T-helper 2 cell treated with Interferon-gamma antibody and Interleukin-4, amounts not matched to agents 100 ng/mL and 5 ng/mL, for 36 hours (primary cell): ENCODE measurements around the gene MSRB1. TPM values are rescaled to one million over a fixed set of nuclear protein-coding genes. Genes with fewer than 3 reads are reported as not detected.
"Not testable (repeated sequence)": the region's sequence is repeated elsewhere in the genome, so short reads cannot be mapped to it uniquely, and the experiment has no call there.

Experiments
- intact Hi-C: fragments of 100-400 bp; cut with micrococcal nuclease; formaldehyde crosslinking; loops from one replicate; pipeline ENCODE4 v1.15.1; 2023
- total RNA-seq: library from RNA; stranded (reverse); gene quantifications from 2 replicates; pipeline ENCODE4 v1.2.3, GENCODE V29; 2022

The MSRB1 gene
- total RNA-seq, 1 donor from 2014 or later = 14.0 TPM

DNA sequence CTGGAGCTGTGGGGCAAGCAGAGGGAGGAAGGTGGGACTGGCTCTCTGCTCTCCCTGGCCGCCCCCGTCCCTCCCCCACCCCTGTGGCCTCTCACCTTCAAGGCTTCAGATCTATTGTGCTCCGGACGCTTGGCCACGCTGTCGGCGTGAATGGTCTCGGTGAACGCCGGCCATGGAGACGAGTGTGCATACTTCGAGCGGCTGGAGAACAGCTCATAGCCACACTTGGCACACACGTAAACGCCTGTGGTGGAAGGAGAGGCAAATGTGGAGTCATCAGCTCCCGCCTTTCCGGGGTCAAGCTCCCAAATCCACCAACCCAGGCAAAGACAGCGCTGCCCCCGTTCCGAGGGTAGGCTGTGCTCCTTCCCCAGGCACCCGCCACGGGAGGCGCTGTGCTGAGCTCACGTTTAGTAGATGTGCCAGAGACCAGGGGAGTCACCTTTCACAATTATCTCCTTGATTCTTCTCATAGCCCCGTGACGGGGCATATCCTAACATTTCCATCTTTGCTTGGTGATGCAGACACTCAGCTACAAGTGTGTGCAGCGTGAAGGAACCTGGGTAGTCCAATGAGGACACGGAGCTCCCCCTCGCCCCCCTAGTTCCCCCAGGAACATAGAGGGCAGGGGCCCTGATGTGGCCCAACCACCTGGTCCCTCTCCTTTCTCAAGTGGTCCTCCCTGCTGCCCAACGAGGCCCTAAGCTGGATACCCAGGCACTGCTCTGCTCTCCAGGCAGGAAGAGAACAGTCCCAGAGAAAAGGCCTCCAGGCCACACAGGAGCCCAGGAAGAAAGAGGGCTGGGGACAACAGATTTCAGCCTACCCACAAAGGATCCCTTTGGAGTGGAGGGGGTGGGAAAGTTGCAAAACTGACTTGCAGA lies 1.6 kb downstream of the MSRB1 start:
- intact Hi-C loops = loop anchor here (2.0 kb wide), 1 partner anchor 23 kb away; the partner anchor contains the start of gene RPS2

DNA sequence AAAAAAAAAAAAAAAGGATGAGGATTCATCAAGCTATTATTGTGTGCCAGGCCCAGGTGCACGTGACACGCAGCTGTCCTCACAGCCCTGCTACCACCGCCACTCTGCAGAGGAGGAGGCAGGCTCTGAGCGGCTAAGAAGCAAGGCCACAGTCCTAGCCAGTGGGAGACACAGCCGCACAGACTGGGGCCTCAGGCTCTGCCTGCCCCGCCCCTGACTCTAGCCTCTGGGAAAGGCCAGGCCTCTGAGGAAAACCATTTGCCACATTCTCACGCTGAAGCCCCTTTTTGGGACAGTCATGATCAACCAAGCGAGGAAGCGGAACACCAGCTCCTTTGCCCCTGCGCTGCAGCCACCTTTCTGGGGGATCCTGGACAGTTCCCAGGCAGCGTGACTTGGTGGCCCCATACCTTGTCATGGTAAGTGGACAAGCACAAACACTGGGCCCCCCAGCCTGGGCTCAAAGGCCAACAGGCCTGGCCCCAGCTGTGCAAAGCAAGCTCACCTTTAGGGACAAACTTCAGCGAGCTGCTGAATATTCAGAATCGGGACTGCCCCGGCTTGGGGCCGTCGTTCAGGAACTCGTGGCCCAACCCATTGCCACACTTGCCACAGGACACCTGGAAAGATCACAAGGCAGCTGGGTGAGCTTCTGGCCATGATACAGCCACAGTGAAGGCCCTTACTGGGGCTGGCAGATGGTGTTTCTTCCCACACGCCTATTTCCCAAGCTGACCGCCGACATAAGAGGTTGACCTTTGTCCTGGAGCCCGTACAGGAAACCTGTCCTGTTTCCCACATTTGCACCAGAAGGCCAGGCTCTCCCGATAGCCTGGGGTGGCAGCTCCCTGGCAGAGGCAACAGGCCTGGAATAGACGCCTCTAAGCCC lies 2.5 kb downstream of the MSRB1 start:
- intact Hi-C loops = no loop called here

DNA sequence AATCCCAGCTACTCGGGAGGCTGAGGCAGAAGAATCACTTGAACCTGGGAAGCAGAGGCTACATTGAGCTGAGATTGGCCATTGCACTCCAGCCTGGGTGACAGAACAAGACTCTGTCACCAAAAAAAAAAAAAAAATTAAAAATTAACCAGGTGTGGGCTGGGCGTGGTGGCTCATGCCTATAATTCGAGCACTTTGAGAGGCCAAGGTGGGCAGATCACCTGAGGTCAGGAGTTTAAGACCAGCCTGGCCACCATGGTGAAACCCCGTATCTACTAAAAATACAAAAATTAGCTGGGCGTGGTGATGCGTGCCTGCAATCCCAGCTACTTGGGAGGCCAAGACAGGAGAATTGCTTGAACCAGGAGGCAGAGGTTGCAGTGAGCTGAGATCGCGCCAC lies 3.2 kb downstream of the MSRB1 start:
- intact Hi-C loops = not testable (repeated sequence)

DNA sequence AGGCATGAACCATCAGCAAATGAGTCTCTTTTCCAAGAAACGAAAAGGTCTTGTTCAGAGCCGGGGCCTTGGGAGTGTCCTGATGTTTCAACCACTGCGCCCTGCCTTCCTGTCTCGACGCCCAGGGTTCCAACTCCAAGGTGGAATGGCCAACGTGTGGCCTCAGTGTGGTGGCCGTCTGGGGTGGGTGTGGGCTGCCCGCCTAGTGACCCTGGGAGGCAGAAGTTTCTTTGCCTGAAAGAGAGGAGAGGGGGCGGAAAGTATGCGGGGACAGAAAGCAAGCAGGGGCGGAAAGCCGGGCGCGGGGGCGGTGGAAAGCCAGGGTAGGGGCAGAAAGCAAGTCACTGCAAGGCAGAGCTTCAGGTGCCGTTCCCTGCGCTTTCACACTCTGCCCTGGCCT lies 4.1 kb downstream of the MSRB1 start:
- intact Hi-C loops = no loop called here

DNA sequence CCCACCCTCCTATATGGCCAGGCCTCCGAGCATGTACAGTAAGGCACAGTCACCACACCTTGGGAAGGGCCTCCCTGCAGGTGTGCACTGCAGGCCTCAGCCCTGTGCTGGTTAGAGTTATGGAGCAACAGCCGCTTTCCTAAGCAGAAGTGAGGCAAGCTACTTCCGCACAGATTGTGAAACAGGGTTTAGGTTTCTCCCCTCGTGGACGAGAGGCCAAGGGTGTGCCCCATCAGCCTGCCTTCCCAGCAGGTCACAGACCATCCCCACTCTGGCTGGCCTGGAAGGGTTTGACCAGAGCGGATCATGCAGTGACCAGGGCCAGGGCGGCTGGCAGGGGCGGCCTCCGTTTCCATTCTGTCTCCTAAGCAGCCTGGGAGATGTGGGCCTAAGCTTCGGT lies 4.7 kb downstream of the MSRB1 start:
- intact Hi-C loops = no loop called here

DNA sequence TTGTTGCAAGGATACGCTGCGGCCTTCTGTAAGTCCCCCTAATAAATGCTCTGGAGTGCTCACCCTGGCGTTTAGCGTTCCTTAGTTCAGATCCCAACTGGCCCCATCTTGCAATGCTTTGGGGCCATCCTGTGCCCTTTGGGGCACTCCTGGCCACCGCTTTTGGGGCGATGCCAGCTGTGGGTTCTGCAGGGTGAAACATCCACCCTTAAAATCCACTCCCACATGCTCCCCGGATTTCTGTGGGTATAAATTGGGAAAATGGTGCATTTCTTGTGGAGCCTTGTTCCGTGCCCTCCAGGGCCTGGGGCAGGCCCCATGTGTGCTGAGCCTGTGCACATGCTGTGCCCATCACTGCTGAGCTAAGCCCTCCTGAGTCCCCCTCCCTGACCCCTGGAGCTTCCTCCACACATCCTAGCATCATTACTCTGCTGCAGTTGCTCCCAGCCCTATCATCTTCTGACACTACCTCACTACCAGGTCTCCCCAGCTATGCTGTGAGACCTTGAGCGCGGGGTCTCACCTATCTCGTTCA lies 6.0 kb downstream of the MSRB1 start:
- intact Hi-C loops = no loop called here

DNA sequence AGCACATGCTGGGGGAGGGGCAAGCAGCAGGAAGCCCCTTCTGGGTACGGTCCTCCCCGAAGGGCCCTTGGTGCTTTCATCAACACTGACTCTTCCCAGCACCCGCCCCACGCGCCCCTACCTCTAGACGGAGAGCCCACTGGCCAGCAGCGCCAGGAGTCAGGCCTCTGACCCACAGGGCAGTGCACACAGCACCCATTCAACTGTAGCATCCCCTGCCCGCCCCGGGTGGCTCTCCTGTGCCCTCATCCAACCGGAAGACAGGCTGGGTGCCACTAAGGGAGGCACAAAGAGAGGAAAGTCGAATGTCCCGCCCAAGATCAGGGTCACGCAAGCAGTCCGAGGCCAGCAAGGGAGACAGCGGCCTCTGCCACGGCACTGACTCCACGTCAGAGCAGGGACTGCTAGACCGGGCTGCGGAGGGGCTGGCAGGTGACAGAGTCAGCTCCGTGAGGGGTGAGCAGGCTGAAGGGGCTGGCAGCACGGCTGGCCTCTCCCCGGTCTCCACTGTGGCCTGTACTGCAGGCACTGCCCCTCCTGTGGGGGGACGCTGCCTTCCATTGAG lies 9.8 kb downstream of the MSRB1 start:
- intact Hi-C loops = no loop called here

DNA sequence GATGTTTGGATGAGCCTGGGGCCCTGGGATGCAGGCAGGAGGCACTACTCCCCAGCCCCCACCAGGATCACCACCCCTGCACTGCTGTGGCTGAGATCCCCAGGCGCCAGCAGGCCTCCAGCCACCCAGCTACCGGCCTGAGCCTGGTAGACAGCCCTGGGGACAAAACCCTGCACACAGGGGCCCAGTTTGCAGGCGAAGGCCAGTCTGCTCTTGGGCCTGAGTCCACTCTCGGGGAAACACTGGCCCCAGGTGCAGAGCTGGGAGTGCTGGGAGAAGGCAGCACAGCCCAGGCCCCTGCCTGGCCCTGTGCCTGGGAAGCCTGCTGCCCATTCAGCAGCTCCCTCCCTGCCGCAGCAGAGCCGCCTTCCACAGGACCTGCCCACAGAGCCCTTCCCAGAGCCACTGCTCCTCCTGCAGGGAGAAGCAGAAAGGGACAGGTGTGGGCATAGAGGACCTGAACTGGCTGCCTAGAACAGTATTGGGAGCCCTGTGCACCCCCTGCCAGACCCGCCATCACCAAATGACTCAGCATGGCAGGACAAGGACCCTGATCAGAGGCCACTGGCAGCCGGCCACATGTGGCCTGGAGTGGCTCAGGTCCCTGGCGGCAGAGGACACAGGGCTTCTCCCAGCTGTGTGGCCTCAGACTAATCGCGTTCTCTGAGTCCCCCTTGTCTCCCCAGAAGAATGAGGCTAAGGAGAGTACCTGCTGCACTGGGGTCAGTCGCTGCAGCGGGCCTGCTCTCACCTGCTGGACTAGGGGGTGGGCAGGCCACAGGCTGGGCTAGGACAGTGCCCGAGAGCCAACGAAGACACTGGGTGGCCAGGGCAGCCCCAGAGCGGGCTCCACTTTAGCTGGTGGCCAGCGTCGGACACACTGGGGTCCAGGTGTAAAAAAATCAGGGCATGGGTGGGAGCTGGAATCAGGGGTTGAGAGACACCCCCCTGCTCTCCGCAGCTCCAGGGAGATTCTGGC lies 10.7 kb downstream of the MSRB1 start:
- intact Hi-C loops = no loop called here

DNA sequence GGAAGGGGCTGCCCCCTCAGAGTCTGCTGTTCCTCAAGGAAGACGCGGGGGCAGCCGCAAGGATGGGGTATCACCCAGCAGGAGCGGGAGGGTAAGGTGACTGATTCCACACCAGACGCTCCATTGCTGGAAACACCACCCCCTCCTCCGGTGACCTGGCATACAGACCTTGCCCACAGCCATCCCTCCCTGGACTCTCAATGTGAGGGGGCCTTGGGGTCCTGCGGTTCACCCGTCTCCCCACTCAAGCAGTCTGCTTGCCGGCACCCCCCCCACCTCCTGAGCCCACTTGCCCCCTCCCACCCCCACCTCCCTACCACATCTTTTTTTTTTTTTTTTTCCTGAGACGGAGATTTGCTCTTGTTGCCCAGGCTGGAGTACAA lies 12.7 kb downstream of the MSRB1 start:
- intact Hi-C loops = no loop called here

DNA sequence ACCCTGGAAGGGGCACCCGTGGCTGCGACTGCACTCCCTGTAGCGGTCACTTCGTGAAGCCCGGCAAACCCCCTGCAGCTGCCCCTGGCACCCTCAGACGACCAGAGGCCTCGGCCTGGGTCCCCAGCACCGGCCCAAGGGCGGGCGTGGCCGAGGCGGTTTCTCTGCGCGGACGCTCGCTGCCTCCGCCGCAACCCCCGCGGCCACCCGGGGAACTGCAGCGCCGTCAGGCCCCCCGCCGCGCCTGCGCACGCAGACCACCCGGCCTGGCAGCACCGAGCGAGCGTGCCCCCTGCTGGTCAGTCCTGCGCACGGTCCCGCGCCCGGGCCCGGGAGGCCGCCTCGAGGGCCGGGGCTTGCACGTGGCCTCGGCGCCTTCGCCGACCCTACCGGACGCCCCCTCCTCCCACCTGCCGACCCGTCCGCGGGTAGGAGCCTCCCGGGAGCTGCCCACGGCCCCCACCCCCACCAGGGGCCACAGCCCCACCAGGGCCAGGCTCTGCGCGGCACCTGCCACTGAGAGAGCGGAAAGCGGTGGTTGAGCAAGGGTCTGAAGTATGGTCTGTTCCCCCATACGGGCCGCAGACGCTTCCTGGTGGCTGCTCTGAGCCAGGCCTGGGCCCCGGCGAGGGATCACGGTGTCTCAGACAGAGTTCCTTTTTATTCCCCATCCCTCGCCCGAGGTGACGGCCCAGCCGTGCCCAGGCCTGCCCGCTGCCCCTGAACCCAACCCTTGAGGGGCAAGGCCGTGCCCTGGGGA lies 13.2 kb downstream of the MSRB1 start:
- intact Hi-C loops = loop anchor here (2.0 kb wide), 1 partner anchor 67 kb away; no protein-coding TSS in a partner anchor

DNA sequence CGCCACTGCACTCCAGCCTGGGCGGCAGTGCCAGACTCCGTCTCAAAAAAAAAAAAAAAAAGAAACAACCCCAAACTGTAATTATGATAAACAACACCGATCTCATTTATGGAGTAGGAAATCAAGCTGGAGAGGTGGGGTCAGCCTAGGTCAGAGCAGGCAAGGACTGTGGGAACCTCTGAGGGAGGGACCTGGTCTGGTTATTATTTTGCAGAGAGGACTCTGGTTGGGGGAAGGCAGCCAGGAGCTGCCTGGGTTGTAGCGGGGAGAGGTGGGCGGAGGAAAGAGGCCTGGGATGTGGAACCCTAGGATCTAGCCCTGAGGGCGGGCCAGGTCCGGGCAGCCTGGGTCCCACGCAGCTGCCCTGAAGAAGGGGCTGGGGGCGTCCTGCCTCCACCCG lies 13.9 kb downstream of the MSRB1 start:
- intact Hi-C loops = loop anchor here (2.0 kb wide), 1 partner anchor 66 kb away; no protein-coding TSS in a partner anchor

DNA sequence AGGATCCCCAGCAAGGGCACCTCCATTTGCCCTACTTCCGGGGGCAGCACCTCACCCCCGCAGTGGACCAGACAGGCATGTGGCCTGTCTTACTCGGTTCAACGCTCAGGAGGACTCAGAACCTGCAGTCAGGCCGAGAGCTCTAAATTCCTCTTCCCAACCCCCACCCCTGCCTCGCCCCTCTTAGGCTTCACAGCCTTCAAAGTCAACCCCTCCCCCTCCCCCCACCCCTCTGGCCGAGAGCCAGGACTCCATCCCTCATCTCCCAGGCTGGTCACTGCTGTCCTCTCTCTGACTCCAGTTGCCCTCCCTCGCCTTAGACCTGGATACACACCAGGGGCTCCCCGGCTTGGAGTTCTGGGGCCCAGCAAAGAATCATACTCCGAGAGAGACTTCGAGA lies 16.7 kb downstream of the MSRB1 start:
- intact Hi-C loops = no loop called here

DNA sequence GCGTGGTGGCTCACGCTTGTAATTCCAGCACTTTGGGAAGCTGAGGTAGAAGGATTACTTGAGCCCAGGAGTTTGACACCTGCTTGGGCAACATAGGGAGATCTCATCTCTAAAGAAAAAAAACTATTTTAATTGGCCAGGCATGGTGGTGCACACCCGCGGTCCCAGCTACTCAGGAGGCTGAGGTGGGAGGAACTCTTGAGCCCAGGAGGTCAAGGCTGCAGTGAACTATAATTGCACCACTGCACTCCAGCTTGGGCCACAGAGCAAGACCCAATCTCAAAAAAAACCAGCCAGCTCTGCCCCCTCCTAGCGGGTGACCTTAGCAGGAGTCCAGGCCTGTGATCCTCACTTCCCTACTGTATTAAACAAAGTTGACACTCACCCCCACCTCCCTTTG lies 18.9 kb downstream of the MSRB1 start:
- intact Hi-C loops = no loop called here

DNA sequence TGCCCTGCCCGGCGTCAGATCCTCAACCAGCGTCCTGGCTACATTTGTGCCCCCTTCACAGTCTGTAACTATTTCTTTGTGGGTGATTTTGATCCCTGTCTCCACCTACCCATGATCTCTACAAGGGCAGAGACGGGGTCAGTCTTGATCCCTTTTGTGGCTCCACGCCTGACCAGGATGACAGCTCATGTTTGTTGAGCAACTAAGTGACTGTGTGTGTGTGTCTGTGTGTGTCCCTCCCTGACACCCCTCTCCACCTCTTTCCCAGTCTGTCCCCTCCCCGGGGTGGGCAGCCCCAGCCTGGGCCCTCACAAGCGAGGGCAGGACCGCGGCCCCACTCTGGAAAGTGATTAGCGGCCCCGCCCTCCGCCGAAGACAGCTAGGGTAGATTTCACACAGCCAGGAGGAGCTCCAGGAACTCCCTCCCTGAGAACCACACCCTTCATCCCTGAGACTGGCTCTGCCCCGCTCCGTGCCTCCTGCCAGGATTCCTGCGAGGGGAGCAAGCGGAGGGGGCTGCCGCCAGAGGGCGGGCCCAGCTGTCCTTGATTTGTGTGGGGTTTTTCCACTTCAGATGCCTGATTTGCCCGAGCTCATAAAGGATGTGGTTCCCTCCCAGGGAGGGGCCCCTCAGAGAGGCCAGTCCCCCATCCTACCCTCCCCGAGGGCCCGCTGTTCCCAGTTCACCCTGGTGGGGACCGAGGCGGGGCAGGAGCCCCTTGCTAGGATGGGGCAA lies 19.5 kb downstream of the MSRB1 start:
- intact Hi-C loops = no loop called here

DNA sequence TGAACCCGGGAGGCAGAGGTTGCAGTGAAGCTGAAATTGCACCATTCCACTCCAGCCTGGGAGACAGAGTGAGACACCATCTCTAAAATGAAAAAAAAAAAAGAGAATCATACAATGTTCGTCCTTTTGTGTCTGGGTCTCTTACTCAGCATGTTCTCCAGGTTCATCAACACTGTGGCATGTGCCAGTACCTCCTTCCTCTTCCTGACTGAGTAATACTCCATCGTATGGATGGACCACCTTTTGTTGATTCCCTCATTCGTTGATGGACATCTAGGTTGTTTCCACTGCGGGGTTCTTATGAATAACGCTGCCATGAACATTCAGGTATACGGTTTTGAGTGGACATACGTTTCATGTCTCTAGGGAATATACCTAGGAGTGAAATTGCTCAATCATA lies 20.6 kb downstream of the MSRB1 start:
- intact Hi-C loops = no loop called here

DNA sequence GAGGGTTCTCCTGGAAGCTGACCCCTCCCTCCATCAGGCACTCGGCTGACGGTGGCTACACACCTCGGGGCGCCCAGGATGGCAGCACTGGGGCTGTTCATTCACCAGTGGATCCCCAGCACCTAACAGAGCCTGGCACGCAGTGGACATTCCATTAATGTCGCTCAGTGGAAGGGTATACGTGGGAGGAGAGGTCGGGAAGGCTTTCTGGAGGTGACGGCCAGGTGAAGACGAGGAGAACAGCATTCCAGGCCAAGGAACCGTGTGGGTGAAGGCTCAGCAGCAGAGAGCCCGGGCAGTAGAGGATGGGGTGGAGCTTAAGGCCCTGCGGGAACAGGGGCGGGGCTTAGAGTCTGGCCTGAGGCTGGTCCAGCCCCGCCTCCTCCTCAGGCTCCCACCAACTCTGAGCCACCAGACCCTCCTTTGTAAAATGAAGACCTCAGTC lies 22.2 kb downstream of the MSRB1 start:
- intact Hi-C loops = no loop called here

DNA sequence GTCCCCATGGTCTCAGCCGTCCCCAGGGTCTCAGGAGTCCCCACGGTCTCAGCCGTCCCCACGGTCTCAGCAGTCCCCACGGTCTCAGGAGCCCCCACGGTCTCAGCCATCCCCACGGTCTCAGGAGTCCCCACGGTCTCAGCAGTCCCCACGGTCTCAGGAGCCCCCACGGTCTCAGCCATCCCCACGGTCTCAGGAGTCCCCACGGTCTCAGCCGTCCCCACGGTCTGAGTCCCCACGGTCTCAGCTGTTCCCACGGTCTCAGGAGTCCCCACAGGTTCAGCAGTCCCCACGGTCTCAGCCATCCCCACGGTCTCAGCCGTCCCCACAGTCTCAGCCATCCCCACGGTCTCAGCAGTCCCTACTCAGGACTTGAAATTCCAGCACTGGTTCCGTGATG lies 22.9 kb downstream of the MSRB1 start:
- intact Hi-C loops = not testable (repeated sequence)

DNA sequence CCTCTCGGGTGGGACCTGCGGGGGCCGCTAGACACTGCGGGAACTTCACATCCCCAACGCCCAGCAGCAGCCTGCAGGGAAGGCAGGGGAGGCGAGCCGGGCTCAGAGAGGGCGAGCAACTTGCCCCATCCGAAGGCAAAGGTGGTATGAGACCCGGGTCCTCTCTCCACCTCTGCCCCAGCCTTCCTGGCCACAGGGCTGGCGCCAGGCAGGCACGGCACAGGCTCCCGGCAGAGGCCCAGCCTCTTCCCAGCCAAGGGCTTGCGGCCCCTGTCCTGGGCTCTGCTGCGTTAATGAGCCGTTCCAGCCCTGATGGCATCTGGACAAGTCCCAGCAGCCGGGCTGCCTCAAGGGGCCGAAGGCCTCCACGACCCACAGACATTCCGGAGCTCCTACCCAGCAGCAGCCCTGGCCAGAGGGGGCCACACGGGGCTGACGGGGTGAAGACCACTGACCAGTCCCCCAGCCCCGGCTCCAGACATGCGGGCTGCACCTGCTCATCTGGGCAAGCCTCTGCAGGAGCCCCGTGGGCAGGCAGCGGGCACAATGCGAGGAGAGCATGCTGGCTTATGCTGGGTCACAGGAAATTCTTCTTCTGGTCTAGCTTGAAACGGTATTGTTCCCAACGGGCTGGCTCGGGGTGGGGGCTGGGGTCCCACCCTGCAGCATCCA lies 23.5 kb downstream of the MSRB1 start:
- intact Hi-C loops = no loop called here
